Erythroblast (primary cell): ENCODE measurements around the gene NRDC.
"Not testable (repeated sequence)": the region's sequence is repeated elsewhere in the genome, so short reads cannot be mapped to it uniquely, and the experiment has no call there.

Experiments used
- DNase-seq, 2 experiments: peaks; one replicate each; lab custom pipeline; 2025; lab: John Stamatoyannopoulos, UW
- GATA1 ChIP-seq: IDR thresholded peaks from 2 replicates; pipeline ENCODE4 v1.6.1; 2011; ENCODE audit warnings: low read depth, mild to moderate bottlenecking, control low read depth, low read length, moderate library complexity
- POLR2A ChIP-seq: IDR thresholded peaks from 2 replicates; pipeline ENCODE4 v1.6.1; 2011; ENCODE audit warnings: mild to moderate bottlenecking, low read length

Gene NRDC

DNA sequence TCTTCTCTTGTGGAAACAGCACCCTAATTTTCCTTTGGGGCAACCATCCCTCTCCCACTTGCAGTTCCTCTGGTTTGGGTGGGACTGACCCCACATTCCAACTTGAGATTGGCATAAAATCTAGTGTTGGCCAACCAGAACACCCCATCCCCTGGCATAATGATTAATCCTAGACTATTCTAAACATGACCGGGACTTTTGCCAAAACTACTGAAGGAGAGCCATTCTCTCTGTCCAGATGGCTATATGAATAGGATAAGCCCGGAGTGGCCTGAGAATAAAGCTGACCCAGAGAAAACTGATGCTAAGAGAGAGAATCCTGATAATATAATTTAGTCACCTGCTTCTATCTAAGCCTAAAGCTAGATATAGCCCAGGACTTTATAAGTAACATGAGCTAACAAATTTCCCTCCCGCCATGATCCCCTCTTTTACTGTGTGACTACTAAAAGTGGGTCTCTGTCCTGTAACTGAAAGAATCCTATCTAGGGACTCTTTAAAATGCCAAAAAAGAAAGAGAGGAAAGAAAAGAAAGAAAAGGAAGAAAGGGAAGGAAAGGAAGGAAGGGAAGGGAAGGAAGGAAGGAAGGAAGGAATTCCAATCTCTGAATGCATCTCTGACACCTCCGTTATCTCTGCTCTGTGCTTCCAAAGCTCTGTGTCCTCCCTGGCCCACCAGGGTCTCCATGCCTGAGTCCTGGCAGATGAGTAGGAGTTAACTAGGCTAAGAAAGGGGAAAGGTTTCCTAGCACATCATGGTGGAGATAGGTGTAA, 28.0 kb upstream of the NRDC start:
- DNase-seq, result no peak
- TF ChIP-seq GATA1, result no peak
- no peak for TF ChIP-seq POLR2A

DNA sequence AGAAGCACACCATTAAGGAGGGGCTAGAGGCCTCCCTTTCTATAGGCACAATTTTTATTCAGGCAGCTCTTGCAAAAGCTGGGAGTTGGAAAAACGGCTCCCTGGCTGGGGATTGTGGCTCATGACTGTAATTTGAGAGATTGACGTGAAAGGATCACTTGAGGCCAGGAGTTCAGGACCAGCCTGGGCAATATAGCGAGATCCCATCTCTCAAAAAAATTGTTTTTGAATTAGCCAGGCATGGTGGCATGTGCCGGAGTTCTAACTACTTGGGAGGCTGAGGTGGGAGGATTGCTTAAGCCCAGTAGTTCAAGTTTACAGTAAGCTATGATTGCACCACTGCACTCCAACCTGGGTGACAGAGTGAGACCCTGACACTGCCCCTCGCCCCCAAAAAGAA, 23.9 kb upstream of the NRDC start:
- TF ChIP-seq GATA1 (no peak), POLR2A (no peak)
- no peak for DNase-seq

DNA sequence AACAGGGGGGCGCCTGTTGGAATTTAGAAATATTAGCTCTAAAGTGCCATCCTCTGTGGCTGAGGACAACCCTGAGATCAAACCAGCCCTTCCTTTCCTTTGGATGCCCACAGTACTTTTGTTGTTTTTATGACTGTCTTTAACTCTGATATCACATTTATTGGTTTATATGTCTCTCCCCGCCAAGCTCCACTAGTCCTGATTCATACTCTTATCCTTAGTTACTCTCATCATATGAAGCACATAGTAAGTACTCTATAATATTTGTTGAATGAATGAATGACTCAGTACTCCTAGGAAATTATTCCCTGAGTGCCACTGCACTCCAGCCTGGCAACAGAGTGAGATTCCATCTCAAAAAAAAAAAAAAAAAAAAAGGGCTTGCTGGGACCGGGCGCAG, 22.6 kb upstream of the NRDC start:
- no peak for TF ChIP-seq POLR2A
- TF ChIP-seq GATA1, result no peak
- no peak for DNase-seq

DNA sequence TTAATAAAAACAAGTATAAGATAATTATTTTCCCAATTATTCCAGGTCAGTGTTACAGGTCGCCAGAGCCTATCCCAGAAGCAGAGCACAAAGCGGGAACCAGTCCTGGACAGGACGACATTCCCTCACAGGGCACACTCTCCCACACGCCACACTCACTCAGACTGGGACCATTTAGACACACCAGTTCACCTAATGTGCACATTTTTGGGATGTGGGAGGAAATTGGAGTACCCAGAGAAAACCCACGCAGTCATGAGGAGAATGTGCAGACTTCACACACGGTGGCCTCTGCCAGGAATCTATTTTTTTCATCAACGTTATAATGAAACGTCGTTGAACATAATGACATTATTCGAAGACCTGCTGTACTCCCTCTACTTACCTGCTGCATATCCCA, 20.5 kb upstream of the NRDC start:
- TF ChIP-seq GATA1 (no peak), POLR2A (no peak)
- no peak for DNase-seq

DNA sequence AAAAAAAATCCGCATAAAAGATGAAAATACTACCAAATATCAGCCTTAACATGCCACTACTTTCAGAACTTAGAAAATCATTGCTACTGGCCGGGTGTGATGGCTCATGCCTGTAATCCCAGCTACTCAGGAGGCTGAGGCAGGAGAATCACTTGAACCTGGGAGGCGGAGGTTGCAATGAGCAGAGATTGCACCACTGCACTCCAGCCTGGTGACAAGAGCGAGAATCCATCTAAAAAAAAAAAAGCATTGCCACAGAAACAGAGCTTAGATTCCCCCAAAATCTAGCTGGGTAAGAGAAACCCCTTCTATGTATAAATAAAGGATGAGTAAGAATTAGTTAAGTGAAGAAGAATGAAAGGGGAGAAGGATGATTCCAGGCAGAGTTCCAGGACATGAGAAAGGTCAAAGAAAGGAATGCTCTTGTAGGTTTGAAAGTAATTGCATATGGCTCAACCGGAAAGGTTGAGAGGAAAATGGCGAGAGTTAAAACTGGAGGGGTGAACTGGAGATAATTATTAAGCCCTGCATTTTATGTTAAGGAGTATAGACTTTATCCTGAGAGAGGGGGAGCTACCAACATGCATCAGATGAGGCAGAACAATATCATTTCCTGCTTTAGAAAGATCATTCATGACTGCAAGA, 19.7 kb upstream of the NRDC start:
- no peak for TF ChIP-seq GATA1
- no peak for TF ChIP-seq POLR2A
- DNase-seq, result no peak

DNA sequence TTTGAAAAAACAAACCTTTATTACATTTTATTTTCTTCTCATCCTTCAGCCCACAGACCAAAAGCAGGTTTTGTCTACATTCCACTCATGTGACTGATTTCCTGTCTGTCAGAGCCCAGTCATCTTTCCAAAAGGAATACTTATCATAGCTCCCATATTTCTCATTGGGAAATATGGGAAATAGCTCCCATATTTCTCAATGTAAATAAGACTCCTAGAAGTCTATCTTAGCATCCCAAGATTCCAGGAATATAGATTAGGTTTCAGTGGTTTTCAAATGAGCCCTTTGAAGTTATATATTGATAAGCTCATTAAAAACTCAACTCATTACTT, 19.1 kb upstream of the NRDC start:
- TF ChIP-seq GATA1 (no peak), POLR2A (no peak)
- DNase-seq, result no peak

DNA sequence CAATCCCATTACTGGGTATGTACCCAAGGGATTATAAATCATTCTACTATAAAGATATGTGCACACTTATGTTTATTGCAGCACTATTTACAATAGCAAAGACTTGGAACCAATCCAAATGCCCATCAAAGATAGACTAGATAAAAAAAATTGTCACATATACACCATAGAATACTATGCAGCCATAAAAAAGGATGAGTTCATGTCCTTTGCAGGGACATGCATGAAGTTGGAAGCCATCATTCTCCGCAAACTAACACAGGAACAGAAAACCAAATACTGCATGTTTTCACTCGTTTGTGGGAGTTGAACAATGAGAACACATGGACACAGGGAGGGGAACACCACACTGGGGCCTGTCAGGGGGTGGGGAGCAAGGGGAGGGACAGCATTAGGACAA, 16.2 kb upstream of the NRDC start:
- DNase-seq, result not testable (repeated sequence)

DNA sequence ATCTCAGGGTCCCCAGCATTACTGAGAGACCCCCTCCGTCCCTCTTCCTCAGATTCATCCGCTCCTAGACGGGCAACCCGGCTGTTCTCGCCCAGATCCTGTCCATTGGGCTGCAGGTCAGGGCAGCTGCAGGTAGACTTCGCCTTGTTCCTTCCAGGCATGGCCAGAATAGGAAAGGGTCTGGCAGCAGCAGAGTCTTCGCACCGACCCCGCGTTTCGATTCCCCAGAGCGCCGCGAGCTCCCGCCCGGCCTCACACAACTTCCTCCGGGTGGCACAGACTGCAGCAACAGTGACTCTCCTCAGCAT, 265 bp downstream of the NRDC start:
- TF ChIP-seq GATA1, result no peak
- TF ChIP-seq POLR2A, result no peak
- no peak for DNase-seq

DNA sequence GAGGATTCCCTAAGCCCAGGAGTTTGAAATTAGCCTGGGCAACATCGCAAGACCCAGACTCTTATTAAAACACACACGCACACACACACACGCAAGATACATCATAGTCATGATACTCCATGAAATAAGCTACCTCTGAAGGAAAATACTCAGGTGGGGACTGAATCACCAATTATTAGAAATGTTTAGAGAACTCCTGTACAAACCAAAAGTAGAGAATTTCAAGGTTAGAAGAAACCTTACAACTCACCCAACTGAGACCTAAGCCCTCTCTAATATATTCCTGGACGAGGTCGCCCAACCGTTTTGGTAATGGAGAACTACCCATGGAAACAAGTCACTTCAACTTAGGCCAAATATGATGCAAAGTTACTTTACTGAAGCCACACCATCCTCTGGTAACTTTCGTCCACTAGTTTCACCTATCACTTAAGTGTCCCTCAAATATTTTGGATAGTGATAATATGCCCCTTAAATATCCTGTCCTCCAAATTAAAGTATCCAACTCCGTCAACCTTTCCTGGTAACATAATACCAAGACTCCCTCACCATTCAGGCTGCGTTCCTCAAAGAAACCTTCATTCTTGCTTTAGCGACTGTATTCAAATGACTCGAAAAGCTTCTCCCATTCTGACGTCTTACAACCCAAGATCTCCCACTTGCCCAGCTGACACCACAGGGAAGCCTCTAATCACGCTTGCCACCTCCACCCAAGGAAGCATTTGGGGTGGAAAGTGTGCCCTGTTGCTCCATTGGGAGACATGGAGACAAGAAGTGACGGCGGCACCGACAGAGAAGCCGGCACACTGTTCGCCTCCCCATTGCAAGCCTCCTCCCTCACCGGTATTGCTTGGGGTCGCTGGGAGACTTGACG, 856 bp downstream of the NRDC start:
- DNase-seq, result peak; percentile 77 to 84

DNA sequence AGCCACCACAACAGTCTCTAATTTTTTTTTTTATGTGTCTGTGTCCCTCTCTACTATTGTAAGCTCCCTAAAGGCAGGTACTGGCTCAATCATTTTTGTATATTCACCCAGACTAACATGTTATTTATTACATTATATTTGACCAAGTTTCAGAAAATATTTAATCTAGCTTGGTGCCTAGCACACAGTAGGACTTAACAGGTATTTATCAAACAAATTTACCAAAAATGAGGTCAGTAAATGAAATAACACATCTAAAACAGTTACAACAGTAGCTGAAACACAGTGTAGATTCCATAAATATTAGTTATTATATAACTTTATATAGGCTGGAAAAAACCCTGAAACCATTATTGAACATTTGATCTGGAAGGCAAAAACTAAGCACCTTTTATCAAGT, 2.7 kb downstream of the NRDC start:
- no peak for DNase-seq
- TF ChIP-seq GATA1, result no peak
- no peak for TF ChIP-seq POLR2A

More for the DNA sequence above, 856 bp downstream of the NRDC start:
- TF ChIP-seq GATA1, result no peak
- no peak for TF ChIP-seq POLR2A

DNA sequence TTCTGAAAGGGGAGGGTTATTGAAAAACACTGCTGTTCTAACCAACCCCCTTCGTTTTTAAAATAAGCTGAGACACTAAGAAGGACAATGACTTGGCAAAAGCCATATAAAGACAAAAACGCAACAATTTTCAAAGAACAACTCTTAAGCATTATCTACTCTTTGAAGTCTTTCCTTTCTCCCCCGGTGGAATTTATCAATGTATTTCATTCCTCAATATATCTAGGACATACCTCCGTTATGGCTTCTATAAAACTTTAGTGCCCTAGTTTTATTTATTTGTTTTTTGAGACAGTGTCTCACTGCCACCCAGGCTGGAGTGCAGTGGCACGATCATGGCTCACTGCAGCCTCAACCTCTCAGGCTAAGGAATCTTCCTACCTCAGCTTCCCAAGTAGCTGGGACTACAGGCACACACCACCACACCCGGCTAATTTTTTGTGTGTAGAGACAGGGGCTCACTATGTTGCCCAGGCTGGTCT, 3.2 kb downstream of the NRDC start:
- DNase-seq, result peak; percentile 59 to 65
- TF ChIP-seq POLR2A, result peak; percentile 20
- TF ChIP-seq GATA1, result no peak

DNA sequence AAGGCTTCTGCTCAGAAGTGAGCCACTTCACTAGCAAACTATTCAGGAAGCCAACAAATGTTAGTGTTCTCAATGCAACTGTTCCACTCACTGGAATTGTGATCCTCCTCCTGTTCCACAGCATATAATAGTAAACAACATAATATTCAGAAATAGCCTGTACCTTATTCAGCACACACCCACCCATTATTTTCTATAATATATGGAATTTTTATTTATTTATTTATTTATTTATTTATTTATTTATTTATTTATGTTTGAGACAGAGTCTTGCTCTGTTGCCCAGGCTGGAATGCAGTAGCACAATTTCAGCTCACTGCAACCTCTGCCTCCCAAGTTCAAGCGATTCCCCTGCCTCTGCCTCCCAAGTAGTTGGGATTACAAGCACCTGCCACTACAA, 5.3 kb downstream of the NRDC start:
- DNase-seq, result not testable (repeated sequence)

DNA sequence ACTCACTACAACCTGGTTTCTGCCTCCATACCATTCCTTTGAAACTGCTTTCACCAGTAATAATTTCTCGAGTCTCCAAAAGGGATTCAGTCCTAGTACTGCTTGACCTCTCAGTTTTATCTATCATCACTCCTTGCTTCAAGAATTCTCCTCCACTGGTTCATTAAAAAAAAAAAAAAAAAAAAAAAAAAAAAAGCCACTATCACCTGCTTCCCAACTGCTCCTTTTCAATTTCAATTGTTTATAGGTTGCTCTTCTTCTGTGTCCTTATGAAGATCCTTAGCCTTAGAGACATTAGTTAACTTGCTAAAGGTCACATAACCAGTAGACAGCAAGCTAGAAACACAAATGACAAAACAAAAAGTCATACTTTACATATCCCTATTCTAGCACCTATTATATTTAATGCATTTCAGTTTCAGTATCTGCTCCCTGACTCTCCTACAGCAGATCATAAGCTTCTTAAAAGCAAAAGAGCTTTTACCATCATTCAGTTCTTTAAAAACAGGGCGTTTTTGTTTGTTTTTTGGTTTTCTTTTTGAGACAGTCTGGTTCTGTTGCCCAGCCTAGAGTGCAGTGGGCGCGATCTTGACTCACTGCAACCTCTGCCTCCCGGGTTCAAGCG, 7.1 kb downstream of the NRDC start:
- no peak for DNase-seq
- TF ChIP-seq POLR2A (no peak), GATA1 (no peak)

DNA sequence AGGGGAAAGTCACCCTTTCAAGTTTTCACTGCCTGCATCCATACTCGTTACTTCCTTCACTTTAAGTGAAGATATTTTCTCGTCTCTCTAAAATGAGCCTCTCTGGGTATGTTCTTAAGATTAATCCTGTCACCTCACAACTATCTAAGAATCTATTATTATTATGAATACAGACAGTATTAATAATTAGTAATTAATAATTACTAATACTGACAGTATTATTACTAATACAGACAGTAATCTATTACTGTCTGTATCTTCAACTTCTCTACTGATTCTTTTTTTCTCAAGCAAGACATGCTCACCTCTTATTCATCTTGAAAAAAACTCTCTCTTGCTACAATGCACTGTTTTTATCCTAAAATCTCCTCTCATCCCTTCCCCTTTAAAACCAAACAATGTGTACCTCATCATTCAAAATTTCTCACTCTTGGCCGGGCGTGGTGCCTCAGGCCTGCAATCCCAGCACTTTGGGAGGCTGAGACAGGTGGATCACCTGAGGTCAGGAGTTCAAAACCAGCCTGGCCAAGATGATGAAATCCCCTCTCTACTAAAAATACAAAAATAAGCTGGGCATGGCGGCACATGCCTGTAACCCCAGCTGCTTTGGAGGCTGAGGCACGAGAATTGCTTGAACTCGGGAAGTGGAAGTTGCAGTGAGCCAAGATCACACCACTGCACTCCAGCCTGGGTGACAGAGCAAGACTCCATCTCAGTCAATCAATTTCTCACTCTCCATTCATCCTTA, 7.8 kb downstream of the NRDC start:
- no peak for DNase-seq

More for the DNA sequence above, 7.8 kb downstream of the NRDC start:
- TF ChIP-seq POLR2A (no peak), GATA1 (no peak)
